Activated CD8-positive, alpha-beta memory T cell treated with anti-CD3 and anti-CD28 coated beads, Interleukin-2, amount 10 ng/mL, durations not matched to agents 7 days and 5 days (primary cell): Measurements from ENCODE around the gene DVL1. TPM values are rescaled to one million over a fixed set of nuclear protein-coding genes. Genes with fewer than 3 reads are reported as not detected.
A peak's percentile ranks its signal among the peaks of the same experiment; 100 is the strongest.
"Not testable (repeated sequence)": the region's sequence is repeated elsewhere in the genome, so short reads cannot be mapped to it uniquely, and the experiment has no call there.

ENCODE experiments used
- ATAC-seq: fragments of 150-1000 bp; cut with Tn5 transposase; one replicate; pipeline ENCODE4 v1.10.0; 2021; ENCODE audit warnings: moderate library complexity
- CTCF ChIA-PET: fragments of 350-600 bp; sonication (Branson Sonifier 250); formaldehyde crosslinking; loops from one replicate; lab custom pipeline; 2021; ENCODE audit warnings: antibody characterized with exemption; lab: Charles Lee
- DNase-seq: peaks from one replicate; pipeline ENCODE4 v3.0.0-alpha.2; 2020
- H3K27ac Mint-ChIP-seq: one replicate; pipeline ENCODE4 v1.8.0; 2021; ENCODE audit warnings: mild to moderate bottlenecking, mixed read lengths
- H3K27me3 Mint-ChIP-seq: one replicate; pipeline ENCODE4 v1.8.0; 2021; ENCODE audit warnings: mixed read lengths
- H3K36me3 Mint-ChIP-seq: one replicate; pipeline ENCODE4 v1.8.0; 2021; ENCODE audit warnings: mild to moderate bottlenecking, mixed read lengths
- H3K4me1 Mint-ChIP-seq: one replicate; pipeline ENCODE4 v1.8.0; 2021; ENCODE audit warnings: mixed read lengths
- H3K4me3 Mint-ChIP-seq: one replicate; pipeline ENCODE4 v1.8.0; 2021; ENCODE audit warnings: mild to moderate bottlenecking, moderate library complexity, mixed read lengths
- H3K9me3 Mint-ChIP-seq: one replicate; pipeline ENCODE4 v1.8.0; 2022; ENCODE audit warnings: low read depth, mixed read lengths
- total RNA-seq, 2 experiments: library from RNA; stranded (reverse); gene quantifications; one replicate each; pipeline ENCODE4 v1.2.3, GENCODE V29; 2021

The DVL1 gene
- total RNA-seq, 2 experiments from 2014 or later: 35.2 to 42.0 TPM

- H3K27me3 Mint-ChIP-seq: no peaks in the 10 kb centered on the region
- DNase-seq (no peak), ATAC-seq (no peak)
- H3K36me3 Mint-ChIP-seq: peaks cover 7% of the 10 kb centered on the region
- no peak overlapping the region for H3K27ac Mint-ChIP-seq
- no peak overlapping the region for H3K4me3 Mint-ChIP-seq
- peaks cover 34% of the 10 kb centered on the region for H3K4me1 Mint-ChIP-seq
- H3K9me3 Mint-ChIP-seq: no peaks in the 10 kb centered on the region
- CTCF ChIA-PET: interaction anchor here (0.5 to 5.8 kb wide), 16 partner anchors 11 to 352 kb away, joined by 3 to 42 read pairs (median 6); partner anchors contain the start of genes CCNL2 and MXRA8
These were observed 21.6 kb upstream of the DVL1 start for GRCh38 chr1:1370771-1371300.

GRCh38 chr1:1370094-1370493 lies 20.9 kb upstream of the DVL1 start:
- CTCF ChIA-PET: interaction anchor here (1.3 to 5.8 kb wide), 3 partner anchors 17 to 306 kb away, joined by 3 to 42 read pairs (median 5); no protein-coding TSS in a partner anchor
- peaks cover 31% of the 10 kb centered on the region for H3K4me1 Mint-ChIP-seq
- not testable (repeated sequence) for ATAC-seq, H3K9me3 Mint-ChIP-seq, H3K4me3 Mint-ChIP-seq, H3K27ac Mint-ChIP-seq, DNase-seq, H3K36me3 Mint-ChIP-seq, H3K27me3 Mint-ChIP-seq

GRCh38 chr1:1367315-1367714 lies 18.1 kb upstream of the DVL1 start:
- no peak overlapping the region for H3K27ac Mint-ChIP-seq
- no peak overlapping the region for H3K4me3 Mint-ChIP-seq
- no peak for DNase-seq
- ATAC-seq: no peak
- no peaks in the 10 kb centered on the region for H3K36me3 Mint-ChIP-seq
- CTCF ChIA-PET: interaction anchor here (5.8 kb wide), 1 partner anchor 14 kb away, joined by 42 read pairs; no protein-coding TSS in a partner anchor
- no peaks in the 10 kb centered on the region for H3K27me3 Mint-ChIP-seq
- no peaks in the 10 kb centered on the region for H3K9me3 Mint-ChIP-seq
- H3K4me1 Mint-ChIP-seq: peaks cover 16% of the 10 kb centered on the region

- Mint-ChIP-seq H3K27me3 (no peaks in the 10 kb centered on the region), H3K36me3 (no peaks in the 10 kb centered on the region), H3K4me1 (peaks cover 10% of the 10 kb centered on the region), H3K27ac (no peak overlapping the region), H3K9me3 (no peaks in the 10 kb centered on the region), H3K4me3 (no peak overlapping the region)
- ATAC-seq (no peak), DNase-seq (no peak)
- CTCF ChIA-PET: no interaction called here
These were observed 17.5 kb upstream of the DVL1 start for GRCh38 chr1:1366699-1367066.

- H3K4me1 Mint-ChIP-seq: peaks cover 4% of the 10 kb centered on the region
- CTCF ChIA-PET: no interaction called here
- ATAC-seq: no peak
- no peaks in the 10 kb centered on the region for H3K9me3 Mint-ChIP-seq
- no peaks in the 10 kb centered on the region for H3K27me3 Mint-ChIP-seq
- H3K36me3 Mint-ChIP-seq: no peaks in the 10 kb centered on the region
- DNase-seq: no peak
- H3K4me3 Mint-ChIP-seq: no peak overlapping the region
- no peak overlapping the region for H3K27ac Mint-ChIP-seq
These were observed 16.9 kb upstream of the DVL1 start for GRCh38 chr1:1365875-1366698.

- ATAC-seq: no peak
- no peak overlapping the region for H3K27ac Mint-ChIP-seq
- no peak for DNase-seq
- H3K4me3 Mint-ChIP-seq: no peak overlapping the region
- peaks cover 2% of the 10 kb centered on the region for H3K4me1 Mint-ChIP-seq
- H3K36me3 Mint-ChIP-seq: no peaks in the 10 kb centered on the region
- H3K9me3 Mint-ChIP-seq: no peaks in the 10 kb centered on the region
- CTCF ChIA-PET: no interaction called here
- no peaks in the 10 kb centered on the region for H3K27me3 Mint-ChIP-seq
These were observed 15.0 kb upstream of the DVL1 start for GRCh38 chr1:1364266-1364665.

- ATAC-seq: no peak
- no peak overlapping the region for H3K4me3 Mint-ChIP-seq
- H3K27ac Mint-ChIP-seq: no peak overlapping the region
- H3K36me3 Mint-ChIP-seq: no peaks in the 10 kb centered on the region
- no peak for DNase-seq
- CTCF ChIA-PET: no interaction called here
- no peaks in the 10 kb centered on the region for H3K27me3 Mint-ChIP-seq
- H3K9me3 Mint-ChIP-seq: no peaks in the 10 kb centered on the region
- peaks cover 8% of the 10 kb centered on the region for H3K4me1 Mint-ChIP-seq
These were observed 12.8 kb upstream of the DVL1 start for GRCh38 chr1:1361982-1362423.

- Mint-ChIP-seq H3K4me3 (no peak overlapping the region), H3K36me3 (no peaks in the 10 kb centered on the region), H3K27ac (no peak overlapping the region), H3K27me3 (no peaks in the 10 kb centered on the region), H3K4me1 (peaks cover 8% of the 10 kb centered on the region), H3K9me3 (no peaks in the 10 kb centered on the region)
- DNase-seq: no peak
- ATAC-seq: no peak
- CTCF ChIA-PET: no interaction called here
These were observed 12.2 kb upstream of the DVL1 start for GRCh38 chr1:1361233-1361981.

GRCh38 chr1:1360506-1361169 lies 11.4 kb upstream of the DVL1 start:
- no peaks in the 10 kb centered on the region for H3K36me3 Mint-ChIP-seq
- H3K9me3 Mint-ChIP-seq: no peaks in the 10 kb centered on the region
- H3K27ac Mint-ChIP-seq: no peak overlapping the region
- H3K4me3 Mint-ChIP-seq: no peak overlapping the region
- H3K27me3 Mint-ChIP-seq: no peaks in the 10 kb centered on the region
- no peak for DNase-seq
- ATAC-seq: no peak
- H3K4me1 Mint-ChIP-seq: peaks cover 8% of the 10 kb centered on the region
- CTCF ChIA-PET: interaction anchor here (1.5 kb wide), 1 partner anchor 8 kb away, joined by 3 read pairs; no protein-coding TSS in a partner anchor

GRCh38 chr1:1359664-1360468 lies 10.6 kb upstream of the DVL1 start:
- no peak for ATAC-seq
- no peak overlapping the region for H3K4me3 Mint-ChIP-seq
- no peak for DNase-seq
- no peaks in the 10 kb centered on the region for H3K27me3 Mint-ChIP-seq
- CTCF ChIA-PET: interaction anchor here (1.5 kb wide), 2 partner anchors 9 to 12 kb away, joined by 3 to 7 read pairs; no protein-coding TSS in a partner anchor
- H3K36me3 Mint-ChIP-seq: no peaks in the 10 kb centered on the region
- no peak overlapping the region for H3K27ac Mint-ChIP-seq
- peaks cover 8% of the 10 kb centered on the region for H3K4me1 Mint-ChIP-seq
- no peaks in the 10 kb centered on the region for H3K9me3 Mint-ChIP-seq

GRCh38 chr1:1359308-1359663 lies 10.1 kb upstream of the DVL1 start:
- H3K9me3 Mint-ChIP-seq: no peaks in the 10 kb centered on the region
- peaks cover 9% of the 10 kb centered on the region for H3K4me1 Mint-ChIP-seq
- no peaks in the 10 kb centered on the region for H3K36me3 Mint-ChIP-seq
- CTCF ChIA-PET: interaction anchor here (1.5 kb wide), 2 partner anchors 9 to 13 kb away, joined by 3 to 7 read pairs; no protein-coding TSS in a partner anchor
- ATAC-seq (peak; percentile 48), DNase-seq (no peak)
- no peak overlapping the region for H3K4me3 Mint-ChIP-seq
- H3K27me3 Mint-ChIP-seq: peaks cover under 1% of the 10 kb centered on the region
- peak overlapping the region; percentile 26 for H3K27ac Mint-ChIP-seq

GRCh38 chr1:1358433-1359271 lies 9.4 kb upstream of the DVL1 start, which contains the start of gene MXRA8:
Gene MXRA8 (minus strand): TSS chr1:1358555. CDS start chr1:1358504, 51 bp downstream.
- CTCF ChIA-PET: interaction anchor here (1.2 to 1.7 kb wide), 3 partner anchors 13 to 16 kb away, joined by 3 to 7 read pairs (median 5); partner anchors contain the start of gene AURKAIP1
- H3K9me3 Mint-ChIP-seq: no peaks in the 10 kb centered on the region
- H3K27me3 Mint-ChIP-seq: peaks cover 7% of the 10 kb centered on the region
- peak within 1 kb of the TSS; percentile 26 for H3K27ac Mint-ChIP-seq
- H3K4me3 Mint-ChIP-seq: no peak within 1 kb of the TSS
- peaks cover 11% of the 10 kb centered on the region for H3K4me1 Mint-ChIP-seq
- DNase-seq: no peak
- no peak for ATAC-seq
- H3K36me3 Mint-ChIP-seq: no peaks in the 10 kb centered on the region
